Skeletal muscle satellite cell (primary cell): Measurements from ENCODE around the gene TMEM256.

ENCODE experiments used
- H3K27me3 ChIP-seq: 2 replicates; pipeline ENCODE4 v1.7.0; 2013; ENCODE audit warnings: low read length; ENCODE audit not compliant: control insufficient read depth, insufficient read depth
- H3K36me3 ChIP-seq: 2 replicates; pipeline ENCODE4 v1.7.0; 2013; ENCODE audit warnings: mild to moderate bottlenecking, control low read depth, low read length; ENCODE audit not compliant: insufficient read depth
- H3K4me1 ChIP-seq: 2 replicates; pipeline ENCODE4 v1.7.0; 2013; ENCODE audit warnings: low read length; ENCODE audit not compliant: control insufficient read depth, insufficient read depth
- H3K4me2 ChIP-seq: 2 replicates; pipeline ENCODE4 v1.7.0; 2013; ENCODE audit warnings: mild to moderate bottlenecking, low read length
- H3K4me3 ChIP-seq: 2 replicates; pipeline ENCODE4 v1.7.0; 2013; ENCODE audit warnings: low read length
- H3K9ac ChIP-seq: 2 replicates; pipeline ENCODE4 v1.7.0; 2013; ENCODE audit warnings: mild to moderate bottlenecking, low read depth, low read length, moderate library complexity
- H3K9me3 ChIP-seq: replicated peaks from 2 replicates; pipeline ENCODE4 v1.7.0; 2013; ENCODE audit warnings: mild to moderate bottlenecking, control low read depth, low read length

Gene TMEM256

DNA sequence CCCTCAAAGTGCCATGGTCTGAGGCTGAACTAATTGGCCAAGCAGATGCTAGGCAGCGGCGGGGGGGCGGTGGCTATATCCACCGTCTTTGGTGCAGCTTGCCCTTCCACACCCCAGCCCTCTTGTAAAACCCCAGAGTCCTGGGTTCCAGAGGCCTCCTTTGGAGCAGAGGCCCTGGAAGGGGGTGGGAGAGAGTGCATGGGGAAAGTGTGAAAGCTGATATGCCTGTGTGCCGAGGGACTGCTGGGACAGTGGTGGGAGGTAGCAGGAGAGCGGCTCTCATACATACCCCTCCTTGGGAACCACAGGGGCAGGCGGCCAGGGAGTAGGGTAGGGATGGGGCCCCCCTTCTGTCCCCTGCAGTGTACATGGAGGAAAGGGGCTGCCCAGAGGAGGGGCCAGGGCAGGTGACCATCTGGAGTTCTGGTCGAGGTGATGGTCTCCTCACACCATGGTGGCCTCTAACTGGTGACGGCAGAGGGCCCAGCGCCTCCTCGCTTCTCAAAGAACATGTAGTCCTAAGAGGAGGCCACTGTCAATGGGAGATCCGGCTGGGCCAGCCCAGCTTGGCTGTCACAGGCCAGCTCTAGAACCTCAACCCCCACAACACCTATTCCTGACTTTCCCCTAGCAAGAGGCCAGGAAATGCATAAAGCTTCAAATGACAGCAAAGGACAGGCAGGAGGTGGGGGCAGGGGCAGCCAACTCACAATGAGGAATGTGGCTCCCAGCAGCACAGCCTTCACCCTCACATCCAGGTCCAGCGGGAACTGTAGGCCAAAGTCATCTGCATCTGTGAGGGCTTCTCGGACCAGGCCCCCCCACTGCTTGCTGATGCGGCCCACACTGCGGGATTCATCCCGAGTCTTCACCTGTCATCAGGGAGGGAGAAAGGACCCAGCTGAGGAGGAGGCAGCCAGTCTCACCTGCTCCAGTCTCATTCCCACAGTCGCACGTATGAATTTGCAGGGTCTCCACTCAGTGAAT lies 13.7 kb downstream of the TMEM256 start:
- Histone ChIP-seq H3K4me1 (peaks cover 10% of the 10 kb centered on the region), H3K27me3 (no peaks in the 10 kb centered on the region), H3K4me3 (no peak overlapping the region), H3K9me3 (no peaks in the 10 kb centered on the region), H3K4me2 (no peak overlapping the region), H3K36me3 (peaks cover 50% of the 10 kb centered on the region), H3K9ac (no peak overlapping the region)

GRCh38 chr17:7388856-7389255 lies 15.0 kb downstream of the TMEM256 start:
- H3K4me2 ChIP-seq, result no peak overlapping the region
- H3K36me3 ChIP-seq, result peaks cover 50% of the 10 kb centered on the region
- H3K27me3 ChIP-seq, result peaks cover 2% of the 10 kb centered on the region
- H3K4me1 ChIP-seq, result peaks cover 12% of the 10 kb centered on the region
- no peak overlapping the region for H3K4me3 ChIP-seq
- H3K9me3 ChIP-seq, result no peaks in the 10 kb centered on the region
- H3K9ac ChIP-seq, result no peak overlapping the region

DNA sequence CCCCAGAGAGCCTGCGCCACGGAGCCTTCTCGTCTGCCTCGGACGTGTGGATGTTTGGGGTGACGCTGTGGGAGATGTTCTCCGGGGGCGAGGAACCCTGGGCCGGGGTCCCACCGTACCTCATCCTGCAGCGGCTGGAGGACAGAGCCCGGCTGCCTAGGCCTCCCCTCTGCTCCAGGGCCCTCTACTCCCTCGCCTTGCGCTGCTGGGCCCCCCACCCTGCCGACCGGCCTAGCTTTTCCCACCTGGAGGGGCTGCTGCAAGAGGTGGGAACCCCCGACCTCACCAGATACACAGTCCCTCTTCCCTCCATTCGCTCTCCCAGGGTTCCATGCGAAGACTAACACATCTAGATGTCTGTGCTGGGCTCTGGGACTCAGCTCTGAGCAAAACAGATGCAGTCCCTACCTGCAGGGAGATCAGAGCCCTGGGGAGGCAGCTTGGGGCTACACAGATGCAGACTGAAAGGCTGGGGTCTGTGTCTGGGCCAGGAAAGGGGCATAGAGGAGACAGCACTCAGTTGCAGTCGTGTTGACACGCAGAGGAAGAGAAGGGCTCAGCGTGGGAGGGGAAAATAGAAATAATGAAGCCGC lies 19.3 kb downstream of the TMEM256 start:
- peak overlapping the region; percentile 87 for H3K4me2 ChIP-seq
- H3K4me3 ChIP-seq, result peak overlapping the region; percentile 63
- peaks cover 19% of the 10 kb centered on the region for H3K36me3 ChIP-seq
- H3K4me1 ChIP-seq, result peaks cover 12% of the 10 kb centered on the region
- H3K9ac ChIP-seq, result no peak overlapping the region
- peaks cover 2% of the 10 kb centered on the region for H3K9me3 ChIP-seq
- peaks cover 41% of the 10 kb centered on the region for H3K27me3 ChIP-seq

- Histone ChIP-seq H3K9me3 (peaks cover 9% of the 10 kb centered on the region), H3K4me3 (peak overlapping the region; percentile 63), H3K36me3 (peaks cover 12% of the 10 kb centered on the region), H3K27me3 (peaks cover 46% of the 10 kb centered on the region), H3K9ac (no peak overlapping the region), H3K4me1 (peaks cover 12% of the 10 kb centered on the region), H3K4me2 (peak overlapping the region; percentile 87)
These were observed 20.0 kb downstream of the TMEM256 start for GRCh38 chr17:7383742-7384488.

- peaks cover 9% of the 10 kb centered on the region for H3K9me3 ChIP-seq
- peak overlapping the region; percentile 87 for H3K4me2 ChIP-seq
- no peak overlapping the region for H3K9ac ChIP-seq
- H3K36me3 ChIP-seq, result peaks cover 6% of the 10 kb centered on the region
- H3K4me3 ChIP-seq, result no peak overlapping the region
- H3K27me3 ChIP-seq, result peaks cover 46% of the 10 kb centered on the region
- H3K4me1 ChIP-seq, result peaks cover 12% of the 10 kb centered on the region
These were observed 20.5 kb downstream of the TMEM256 start for GRCh38 chr17:7383371-7383741.

- H3K9ac ChIP-seq, result no peak overlapping the region
- no peak overlapping the region for H3K4me3 ChIP-seq
- no peak overlapping the region for H3K4me2 ChIP-seq
- peaks cover 2% of the 10 kb centered on the region for H3K36me3 ChIP-seq
- H3K4me1 ChIP-seq, result peaks cover 12% of the 10 kb centered on the region
- H3K27me3 ChIP-seq, result peaks cover 46% of the 10 kb centered on the region
- peaks cover 9% of the 10 kb centered on the region for H3K9me3 ChIP-seq
These were observed 21.0 kb downstream of the TMEM256 start for GRCh38 chr17:7382901-7383300.

GRCh38 chr17:7380855-7381683 lies 22.8 kb downstream of the TMEM256 start, which contains the start of gene TNK1:
Gene TNK1 (plus strand): TSS chr17:7381089. CDS start chr17:7382927, 1,838 bp downstream.
- H3K9ac ChIP-seq, result no peak within 1 kb of the TSS
- peaks cover 46% of the 10 kb centered on the region for H3K27me3 ChIP-seq

GRCh38 chr17:7380321-7380720 lies 23.6 kb downstream of the TMEM256 start:
- Histone ChIP-seq H3K4me1 (peaks cover 12% of the 10 kb centered on the region), H3K27me3 (peaks cover 46% of the 10 kb centered on the region), H3K9me3 (peaks cover 9% of the 10 kb centered on the region), H3K4me3 (no peak overlapping the region), H3K36me3 (no peaks in the 10 kb centered on the region), H3K9ac (no peak overlapping the region), H3K4me2 (peak overlapping the region; percentile 39)

More at GRCh38 chr17:7380855-7381683, 22.8 kb downstream of the TMEM256 start, which contains the start of gene TNK1:
- H3K36me3 ChIP-seq, result no peaks in the 10 kb centered on the region
- H3K9me3 ChIP-seq, result peaks cover 9% of the 10 kb centered on the region
- peak within 1 kb of the TSS; percentile 5 for H3K4me3 ChIP-seq
- H3K4me2 ChIP-seq, result peak within 1 kb of the TSS; percentile 39
- peaks cover 12% of the 10 kb centered on the region for H3K4me1 ChIP-seq

GRCh38 chr17:7379134-7379533 lies 24.8 kb downstream of the TMEM256 start:
- Histone ChIP-seq H3K9me3 (peaks cover 9% of the 10 kb centered on the region), H3K4me3 (no peak overlapping the region), H3K9ac (no peak overlapping the region), H3K36me3 (no peaks in the 10 kb centered on the region), H3K4me2 (no peak overlapping the region), H3K27me3 (peaks cover 46% of the 10 kb centered on the region), H3K4me1 (peaks cover 8% of the 10 kb centered on the region)

DNA sequence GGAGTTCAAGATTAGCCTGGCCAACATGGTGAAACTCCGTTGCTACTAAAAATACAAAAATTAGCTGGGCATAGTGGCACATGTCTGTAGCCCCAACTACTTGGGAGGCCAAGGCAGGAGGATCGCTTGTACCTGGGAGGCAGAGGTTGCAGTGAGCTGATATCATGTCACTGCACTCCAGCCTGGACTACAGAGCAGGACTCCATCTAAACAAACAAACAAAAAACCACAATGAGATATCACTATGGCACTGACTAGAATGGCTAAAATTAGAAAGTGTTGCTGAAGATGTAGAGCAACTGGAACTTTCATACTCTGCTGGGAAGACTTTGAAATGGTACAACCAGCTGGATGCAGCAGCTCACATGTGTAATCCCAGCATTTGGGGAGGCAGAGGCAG lies 29.5 kb downstream of the TMEM256 start:
- no peaks in the 10 kb centered on the region for H3K36me3 ChIP-seq
- H3K9ac ChIP-seq, result no peak overlapping the region
- H3K27me3 ChIP-seq, result peaks cover 14% of the 10 kb centered on the region
- peaks cover 4% of the 10 kb centered on the region for H3K9me3 ChIP-seq
- H3K4me3 ChIP-seq, result no peak overlapping the region
- H3K4me1 ChIP-seq, result no peaks in the 10 kb centered on the region
- H3K4me2 ChIP-seq, result no peak overlapping the region
